Liver (tissue), 9 donors: Measurements from ENCODE around the gene INTS3. TPM values are rescaled to one million over a fixed set of nuclear protein-coding genes. Genes with fewer than 3 reads are reported as not detected.
A peak's percentile ranks its signal among the peaks of the same experiment; 100 is the strongest.

ENCODE experiments used
- DNase-seq: peaks from one replicate; pipeline ENCODE4 v3.0.0-alpha.2; 2017; ENCODE audit warnings: low spot score
- H3K27ac ChIP-seq, 2 donors: one replicate each; pipeline ENCODE4 v1.7.0; 2013; ENCODE audit warnings: inconsistent platforms in 2 of 2, low read length in 2 of 2, control low read depth in 1 of 2, low read depth in 1 of 2, mild to moderate bottlenecking in 1 of 2
- H3K27me3 ChIP-seq, 4 donors: one replicate each; pipeline versions ENCODE4 v1.6.1 to v1.7.0; 2013; ENCODE audit warnings: low read length in 3 of 4, inconsistent platforms in 1 of 4, mild to moderate bottlenecking in 1 of 4, moderate library complexity in 1 of 4; ENCODE audit not compliant: control insufficient read depth in 4 of 4, insufficient read depth in 4 of 4
- H3K36me3 ChIP-seq, 4 donors: one replicate each; pipeline versions ENCODE4 v1.6.1 to v1.7.0; 2013; ENCODE audit warnings: low read length in 3 of 4, mild to moderate bottlenecking in 3 of 4, low read depth in 1 of 4, moderate library complexity in 1 of 4; ENCODE audit not compliant: control insufficient read depth in 4 of 4, insufficient read depth in 3 of 4
- H3K4me1 ChIP-seq, 4 donors: one replicate each; pipeline versions ENCODE4 v1.6.1 to v1.7.0; 2013; ENCODE audit warnings: low read length in 3 of 4, mild to moderate bottlenecking in 3 of 4, moderate library complexity in 1 of 4; ENCODE audit not compliant: control insufficient read depth in 4 of 4, insufficient read depth in 4 of 4
- H3K4me3 ChIP-seq, 3 donors: one replicate each; pipeline versions ENCODE4 v1.6.1 to v1.7.0; 2013; ENCODE audit warnings: low read length in 3 of 3, control low read depth in 1 of 3, low read depth in 1 of 3, mild to moderate bottlenecking in 1 of 3
- H3K9ac ChIP-seq, 2 donors: one replicate each; pipeline ENCODE4 v1.7.0; 2013; ENCODE audit warnings: low read length in 2 of 2, mild to moderate bottlenecking in 2 of 2, moderate library complexity in 2 of 2, control low read depth in 1 of 2, low read depth in 1 of 2
- H3K9me3 ChIP-seq, 4 donors: one replicate each; pipeline versions ENCODE4 v1.6.1 to v1.7.0; 2013; ENCODE audit warnings: low read length in 3 of 4; ENCODE audit not compliant: control insufficient read depth in 4 of 4
- ATF3 ChIP-seq: IDR thresholded peaks from 2 replicates; pipeline ENCODE4 v1.6.1; 2016; ENCODE audit warnings: antibody characterized with exemption
- CTCF ChIP-seq: fragments of 150-350 bp; IDR thresholded peaks from 2 replicates; pipeline ENCODE4 v1.5.1; 2017; ENCODE audit warnings: improper control_type of control experiment, low read depth, low read length; ENCODE audit not compliant: missing input control
- EGR1 ChIP-seq, 2 donors: IDR thresholded peaks; 2 replicates each; pipeline ENCODE4 v1.6.1; 2016 to 2018; ENCODE audit warnings: antibody characterized with exemption in 2 of 2, low read depth in 2 of 2
- FOXA1 ChIP-seq: IDR thresholded peaks from 2 replicates; pipeline ENCODE4 v1.6.1; 2016; ENCODE audit warnings: antibody characterized with exemption
- HNF4A ChIP-seq, 2 donors: conservative IDR thresholded peaks; 2 replicates each; pipeline ENCODE4 v1.6.1; 2016; ENCODE audit warnings: antibody characterized with exemption in 2 of 2, mild to moderate bottlenecking in 2 of 2
- HNF4G ChIP-seq: IDR thresholded peaks from 2 replicates; pipeline ENCODE4 v1.6.1; 2016; ENCODE audit warnings: antibody characterized with exemption
- JUND ChIP-seq, 2 donors: IDR thresholded peaks; 2 replicates each; pipeline ENCODE4 v1.6.1; 2016; ENCODE audit warnings: antibody characterized with exemption in 2 of 2
- MAX ChIP-seq: IDR thresholded peaks from 2 replicates; pipeline ENCODE4 v1.6.1; 2016; ENCODE audit warnings: antibody characterized with exemption
- RAD21 ChIP-seq, 2 donors: IDR thresholded peaks; 2 replicates each; pipeline ENCODE4 v1.6.1; 2016; ENCODE audit warnings: antibody characterized with exemption in 2 of 2, mild to moderate bottlenecking in 2 of 2
- REST ChIP-seq: IDR thresholded peaks from 2 replicates; pipeline ENCODE4 v1.6.1; 2016; ENCODE audit warnings: antibody characterized with exemption, mild to moderate bottlenecking
- RXRA ChIP-seq, 2 donors: IDR thresholded peaks; 2 replicates each; pipeline ENCODE4 v1.6.1; 2017 to 2018; ENCODE audit warnings: antibody characterized with exemption in 2 of 2, mild to moderate bottlenecking in 1 of 2
- SP1 ChIP-seq: IDR thresholded peaks from 2 replicates; pipeline ENCODE4 v1.6.1; 2018; ENCODE audit warnings: antibody characterized with exemption, mild to moderate bottlenecking
- TAF1 ChIP-seq: conservative IDR thresholded peaks from 2 replicates; pipeline ENCODE4 v1.6.1; 2016; ENCODE audit warnings: antibody characterized with exemption, mild to moderate bottlenecking
- YY1 ChIP-seq: IDR thresholded peaks from 2 replicates; pipeline ENCODE4 v1.6.1; 2016; ENCODE audit warnings: antibody characterized with exemption, mild to moderate bottlenecking
- ZBTB33 ChIP-seq: IDR thresholded peaks from 2 replicates; pipeline ENCODE4 v1.6.1; 2016; ENCODE audit warnings: antibody characterized with exemption
- WGBS: extraction: QIAGEN DNeasy Blood & Tissue Kit; methylation state at CpG from one replicate; pipeline ENCODE4 v1.1.7; 2013; 5-methylcytosine and 5-hydroxymethylcytosine counted together
- polyA plus RNA-seq, 2 donors: library from polyadenylated mRNA; stranded (reverse) in 1 of 2; unstranded in 1 of 2; fragments of 200-250 nt in 1 of 2; fragments of >200 nt in 1 of 2; fragmentation: Nextera tagmentation in 1 of 2; extraction: Ambion mirVana in 1 of 2; gene quantifications; one replicate each; pipeline versions ENCODE4 v1.2.1 to v1.2.3, GENCODE V29; 2013 to 2015
- total RNA-seq, 2 donors: library from RNA; depleted of rRNA; stranded (reverse); fragments of >200 nt; gene quantifications; one replicate each; pipeline ENCODE4 v1.2.3, GENCODE V29; 2014
- donor health status: healthy.
- donor health status: healthy.
- donor health status: healthy.
- donor health status: healthy.
- donor health status: healthy.

The INTS3 gene
- total and polyA plus RNA-seq, 4 donors, result 9.0 to 26.0 (median 15.2) TPM

GRCh38 chr1:153728305-153729066 is 636 bp downstream of the INTS3 start:
- H3K27ac ChIP-seq, result peak overlapping the region; percentile 89 to 97
- H3K36me3 ChIP-seq, result peaks cover 0 to 2% (median 0%) of the 10 kb centered on the region in 4 donors
- WGBS, result under 1% methylated on average over 19 of the region's 19 CpGs
- H3K4me1 ChIP-seq, result peaks cover 2 to 29% (median 24%) of the 10 kb centered on the region in 4 donors
- H3K9ac ChIP-seq, result peak overlapping the region; percentile 91 to 95
- DNase-seq, result peak; percentile 52
- peak overlapping the region; percentile 80 to 94 (median 88) for H3K4me3 ChIP-seq
- no peaks in the 10 kb centered on the region for H3K9me3 ChIP-seq
- TF ChIP-seq HNF4G (no peak), TAF1 (peak; percentile 38)
- H3K27me3 ChIP-seq, result no peaks in the 10 kb centered on the region

GRCh38 chr1:153730468-153730988 is 2.7 kb downstream of the INTS3 start:
- 57% methylated on average over 5 of the region's 5 CpGs for WGBS
- peak in 1 of 2 donors; percentile 40 for TF ChIP-seq HNF4A (conservative IDR thresholded peaks at IDR 0.05)
- no peak for TF ChIP-seq ZBTB33
- no peak for DNase-seq
- peaks cover 0 to 2% (median 0%) of the 10 kb centered on the region in 4 donors for H3K36me3 ChIP-seq
- peaks cover 5 to 37% (median 33%) of the 10 kb centered on the region in 4 donors for H3K4me1 ChIP-seq
- H3K9me3 ChIP-seq, result no peaks in the 10 kb centered on the region
- no peak overlapping the region for H3K4me3 ChIP-seq
- no peaks in the 10 kb centered on the region for H3K27me3 ChIP-seq
- H3K9ac ChIP-seq, result no peak overlapping the region
- H3K27ac ChIP-seq, result no peak overlapping the region

- H3K4me3 ChIP-seq, result no peak overlapping the region
- TF ChIP-seq RXRA (IDR thresholded peaks at IDR 0.05), result no peak
- no peak for TF ChIP-seq JUND (IDR thresholded peaks at IDR 0.05)
- TF ChIP-seq TAF1, result no peak
- TF ChIP-seq RAD21 (IDR thresholded peaks at IDR 0.05), result no peak
- no peak for TF ChIP-seq SP1
- no peak for TF ChIP-seq EGR1 (IDR thresholded peaks at IDR 0.05; ENCODE audit: low read depth in 2 of 2)
- TF ChIP-seq YY1, result no peak
- TF ChIP-seq FOXA1, result no peak
- no peak for TF ChIP-seq CTCF
- no peak for TF ChIP-seq MAX
- no peak for TF ChIP-seq ZBTB33
- TF ChIP-seq REST, result no peak
- TF ChIP-seq HNF4A (conservative IDR thresholded peaks at IDR 0.05), result no peak
- TF ChIP-seq ATF3, result no peak
- no peak for TF ChIP-seq HNF4G
- no peak for DNase-seq
- no peaks in the 10 kb centered on the region for H3K27me3 ChIP-seq
- H3K9me3 ChIP-seq, result no peaks in the 10 kb centered on the region
- WGBS, result 52% methylated on average over 1 of the region's 1 CpG
- H3K4me1 ChIP-seq, result peaks cover 3 to 29% (median 28%) of the 10 kb centered on the region in 4 donors
- peaks cover 0 to 4% (median 0%) of the 10 kb centered on the region in 4 donors for H3K36me3 ChIP-seq
- peak overlapping the region in 1 of 2 donors; percentile 22 for H3K9ac ChIP-seq
- H3K27ac ChIP-seq, result peak overlapping the region in 1 of 2 donors; percentile 31
These were observed 6.1 kb downstream of the INTS3 start for GRCh38 chr1:153733970-153734369.
